IMR-90 (cell line): ENCODE measurements around the gene FAM13B. TPM values are rescaled to one million over a fixed set of nuclear protein-coding genes. Genes with fewer than 3 reads are reported as not detected.

Experiments used
- ATAC-seq: fragments of 200-7000 bp; cut with Tn5 transposase; 2 replicates; pipeline ENCODE4 v1.9.1; 2020; ENCODE audit warnings: low read depth, mild to moderate bottlenecking, moderate library complexity
- BruUV-seq: library from RNA; stranded (reverse); fragments of 400-500 nt; replicated peaks from 2 replicates; lab custom pipeline; 2021; lab: Mats Ljungman, UMichigan
- CTCF ChIA-PET: fragments of 300-600 bp; formaldehyde crosslinking; extraction: SDS; loops from one replicate; lab custom pipeline; 2021; ENCODE audit warnings: antibody characterized with exemption; lab: Yijun Ruan, JAX
- POLR2A ChIA-PET: fragments of 300-600 bp; sonication (Branson Sonifier 250); formaldehyde crosslinking; loops from one replicate; lab custom pipeline; 2022; ENCODE audit warnings: antibody characterized with exemption; ENCODE audit not compliant: unreplicated experiment; lab: Charles Lee
- DNase-seq: peaks from one replicate; pipeline ENCODE4 v3.0.0; 2013
- H2AFZ ChIP-seq: replicated peaks from 2 replicates; pipeline ENCODE3; 2013; ENCODE audit warnings: low read length, mild to moderate bottlenecking; ENCODE audit not compliant: poor library complexity
- H2AK5ac ChIP-seq: 2 replicates; pipeline ENCODE4 v1.6.1; 2013; ENCODE audit warnings: low read depth, low read length, inconsistent platforms
- H2AK9ac ChIP-seq: replicated peaks from 2 replicates; pipeline ENCODE3; 2013; ENCODE audit warnings: mild to moderate bottlenecking, low read depth, low read length, moderate library complexity; ENCODE audit not compliant: poor library complexity
- H2BK120ac ChIP-seq: 2 replicates; pipeline ENCODE4 v1.6.1; 2013; ENCODE audit warnings: low read depth, low read length, inconsistent platforms
- H2BK15ac ChIP-seq: 3 replicates; pipeline ENCODE4 v1.6.1; 2013; ENCODE audit warnings: low read depth, low read length, inconsistent platforms
- H2BK20ac ChIP-seq: 2 replicates; pipeline ENCODE4 v1.6.1; 2013; ENCODE audit warnings: low read depth, mild to moderate bottlenecking, inconsistent platforms, low read length, moderate library complexity
- H2BK5ac ChIP-seq: 2 replicates; pipeline ENCODE4 v1.6.1; 2013; ENCODE audit warnings: mild to moderate bottlenecking, low read depth, low read length, inconsistent platforms; ENCODE audit not compliant: poor library complexity, severe bottlenecking
- H3K14ac ChIP-seq: replicated peaks from 2 replicates; pipeline ENCODE4 v1.6.1; 2013; ENCODE audit warnings: low read depth, low read length, inconsistent platforms
- H3K18ac ChIP-seq: 2 replicates; pipeline ENCODE4 v1.6.1; 2013; ENCODE audit warnings: low read depth, low read length, control low read depth
- H3K23ac ChIP-seq: 2 replicates; pipeline ENCODE4 v1.6.1; 2013; ENCODE audit warnings: low read depth, low read length, inconsistent platforms
- H3K27ac ChIP-seq: 2 replicates; pipeline ENCODE4 v1.5.1; 2013; ENCODE audit warnings: mild to moderate bottlenecking, control low read depth, low read length; ENCODE audit not compliant: insufficient read depth
- H3K27me3 ChIP-seq: 2 replicates; pipeline ENCODE4 v1.6.1; 2013; ENCODE audit warnings: low read length; ENCODE audit not compliant: control insufficient read depth, insufficient read depth
- H3K36me3 ChIP-seq: 2 replicates; pipeline ENCODE4 v1.6.1; 2013; ENCODE audit warnings: low read length, mixed read lengths; ENCODE audit not compliant: control insufficient read depth, insufficient read depth
- H3K4ac ChIP-seq: 2 replicates; pipeline ENCODE4 v1.6.1; 2013; ENCODE audit warnings: low read depth, low read length, inconsistent platforms
- H3K4me1 ChIP-seq: 2 replicates; pipeline ENCODE4 v1.6.1; 2013; ENCODE audit warnings: low read length, mixed read lengths; ENCODE audit not compliant: control insufficient read depth, insufficient read depth
- H3K4me2 ChIP-seq: 2 replicates; pipeline ENCODE4 v1.6.1; 2013; ENCODE audit warnings: low read depth, mild to moderate bottlenecking, control low read depth, low read length, moderate library complexity
- H3K4me3 ChIP-seq: 2 replicates; pipeline ENCODE4 v1.5.1; 2013; ENCODE audit warnings: low read depth, mild to moderate bottlenecking, control low read depth, low read length, moderate library complexity; ENCODE audit not compliant: insufficient read depth
- H3K56ac ChIP-seq: 2 replicates; pipeline ENCODE4 v1.6.1; 2013; ENCODE audit warnings: low read length, inconsistent platforms; ENCODE audit not compliant: insufficient read depth; ENCODE audit errors: extremely low read depth
- H3K79me1 ChIP-seq, 2 experiments: 2 replicates each; pipeline ENCODE4 v1.6.1; 2013; ENCODE audit warnings: low read length in 2 of 2, inconsistent platforms in 1 of 2, low read depth in 1 of 2
- H3K9ac ChIP-seq: 2 replicates; pipeline ENCODE4 v1.6.1; 2013; ENCODE audit warnings: low read depth, low read length, control low read depth
- H3K9me1 ChIP-seq: 2 replicates; pipeline ENCODE4 v1.6.1; 2013; ENCODE audit warnings: low read length, inconsistent platforms; ENCODE audit not compliant: insufficient read depth
- H3K9me3 ChIP-seq: 2 replicates; pipeline ENCODE4 v1.6.1; 2013; ENCODE audit warnings: low read length; ENCODE audit not compliant: control insufficient read depth, insufficient read depth
- H4K20me1 ChIP-seq: 2 replicates; pipeline ENCODE4 v1.6.1; 2013; ENCODE audit warnings: low read length, inconsistent platforms; ENCODE audit not compliant: insufficient read depth
- H4K5ac ChIP-seq: 2 replicates; pipeline ENCODE4 v1.6.1; 2013; ENCODE audit warnings: mild to moderate bottlenecking, low read depth, low read length, control low read depth
- H4K8ac ChIP-seq, 2 experiments: 2 replicates each; pipeline ENCODE4 v1.6.1; 2013; ENCODE audit warnings: low read depth in 2 of 2, low read length in 2 of 2, control low read depth in 1 of 2, inconsistent platforms in 1 of 2
- H4K91ac ChIP-seq: 2 replicates; pipeline ENCODE4 v1.6.1; 2013; ENCODE audit warnings: low read depth, low read length, inconsistent platforms; ENCODE audit not compliant: insufficient read depth
- BHLHE40 ChIP-seq: fragments of 150-350 bp; IDR thresholded peaks from 2 replicates; pipeline ENCODE4 v1.6.1; 2016; ENCODE audit warnings: mild to moderate bottlenecking, low read depth, low read length
- CEBPB ChIP-seq: IDR thresholded peaks from 2 replicates; pipeline ENCODE4 v1.6.1; 2012; ENCODE audit warnings: low read depth, low read length, improper control_type of control experiment
- CHD1 ChIP-seq: IDR thresholded peaks from 2 replicates; pipeline ENCODE4 v1.6.1; 2012; ENCODE audit warnings: low read depth, low read length, improper control_type of control experiment
- FOS ChIP-seq: fragments of 150-350 bp; IDR thresholded peaks from 2 replicates; pipeline ENCODE4 v1.6.1; 2016; ENCODE audit warnings: low read depth, low read length
- MAFK ChIP-seq: IDR thresholded peaks from 2 replicates; pipeline ENCODE4 v1.6.1; 2012; ENCODE audit warnings: low read depth, low read length, improper control_type of control experiment
- MAZ ChIP-seq: IDR thresholded peaks from 2 replicates; pipeline ENCODE4 v1.6.1; 2012; ENCODE audit warnings: low read depth, mild to moderate bottlenecking, low read length, improper control_type of control experiment, moderate library complexity, borderline replicate concordance
- MXI1 ChIP-seq: IDR thresholded peaks from 2 replicates; pipeline ENCODE4 v1.6.1; 2012; ENCODE audit warnings: low read depth, mild to moderate bottlenecking, low read length, moderate library complexity, borderline replicate concordance
- NFE2L2 ChIP-seq: fragments of 150-350 bp; IDR thresholded peaks from 2 replicates; pipeline ENCODE4 v1.6.1; 2016; ENCODE audit warnings: low read depth, mild to moderate bottlenecking, low read length
- POLR2A ChIP-seq: IDR thresholded peaks from 2 replicates; pipeline ENCODE4 v1.6.1; 2012; ENCODE audit warnings: mild to moderate bottlenecking, low read depth, low read length
- RAD21 ChIP-seq: IDR thresholded peaks from 2 replicates; pipeline ENCODE4 v1.6.1; 2012; ENCODE audit warnings: low read length, improper control_type of control experiment
- RCOR1 ChIP-seq: IDR thresholded peaks from 2 replicates; pipeline ENCODE4 v1.6.1; 2012; ENCODE audit warnings: mild to moderate bottlenecking, low read length, improper control_type of control experiment; ENCODE audit not compliant: insufficient replicate concordance
- RFX5 ChIP-seq: IDR thresholded peaks from 2 replicates; pipeline ENCODE4 v1.8.0; 2012; ENCODE audit warnings: low read depth, mild to moderate bottlenecking, low read length, moderate library complexity
- SMC3 ChIP-seq: fragments of 150-350 bp; IDR thresholded peaks from 2 replicates; pipeline ENCODE4 v1.6.1; 2016; ENCODE audit warnings: low read depth, mild to moderate bottlenecking, antibody characterized with exemption, low read length, moderate library complexity
- dilution Hi-C: fragments of 300-500 bp; cut with HindIII; formaldehyde crosslinking; loops from one replicate; pipeline ENCODE4 v1.14.3; 2018; ENCODE audit warnings: low sequenced_read_pairs; ENCODE audit not compliant: unreplicated experiment
- in situ Hi-C: fragments of 300-500 bp; cut with MboI; formaldehyde crosslinking; loops from 3 replicates; pipeline ENCODE4 v1.14.3; 2019; ENCODE audit warnings: low sequenced_read_pairs, inconsistent platforms, mixed read lengths
- intact Hi-C: fragments of 100-400 bp; cut with micrococcal nuclease; formaldehyde crosslinking; loops from 2 replicates; pipeline ENCODE4 v1.10.0; 2022
- polyA plus RNA-seq, 3 experiments: library from polyadenylated mRNA; depleted of rRNA; stranded (reverse); fragments of >200 nt; gene quantifications; 2 replicates each; pipeline ENCODE4 v1.2.3, GENCODE V29; 2012; ENCODE audit warnings: low replicate concordance in 1 of 3
- total RNA-seq: library from RNA; depleted of rRNA; stranded (reverse); fragments of >200 nt; gene quantifications from 2 replicates; pipeline ENCODE4 v1.2.3, GENCODE V29; 2012
- TF ChIP-seq, protein P1 (sequence below): conservative IDR thresholded peaks from 2 replicates; pipeline ENCODE4 v1.5.1; 2012; ENCODE audit warnings: mild to moderate bottlenecking, low read depth, low read length, improper control_type of control experiment
- TF ChIP-seq, protein P2 (sequence below): fragments of 150-350 bp; IDR thresholded peaks from 2 replicates; pipeline ENCODE4 v1.6.1; 2017; ENCODE audit warnings: mild to moderate bottlenecking, antibody characterized with exemption, low read length, low read depth
- TF ChIP-seq, protein P3 (sequence below): fragments of 150-350 bp; IDR thresholded peaks from 2 replicates; pipeline ENCODE4 v1.6.1; 2016; ENCODE audit warnings: low read depth, mild to moderate bottlenecking, low read length, moderate library complexity, borderline replicate concordance

FAM13B gene
- total and polyA plus RNA-seq, 2 of the 4 experiments (the other 2 are of a cell fraction), result 14.6 to 15.1 TPM

DNA sequence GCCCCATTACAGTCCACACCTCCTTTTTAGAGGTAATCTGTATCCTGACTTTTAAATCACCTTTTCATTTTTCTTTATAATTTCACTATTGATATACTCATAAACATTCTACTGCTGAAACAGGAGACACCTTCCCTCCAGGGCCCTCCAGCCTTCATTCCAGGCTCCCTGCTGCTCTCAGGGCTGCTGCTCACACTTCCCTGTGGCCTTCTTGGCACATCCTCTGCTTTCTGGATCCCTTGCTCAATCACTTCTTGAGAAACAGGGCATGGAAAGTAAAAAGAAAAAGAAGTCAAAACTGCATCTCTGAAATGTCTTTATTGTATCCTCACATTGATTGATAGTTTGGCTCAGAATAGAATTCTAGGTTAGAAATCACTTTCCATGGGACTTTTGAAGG lies 31.6 kb upstream of the FAM13B start:
- dilution Hi-C loops (no loop called here), in situ Hi-C loops (loop anchor here (25.0 kb wide), 1 partner anchor 427 kb away; no protein-coding TSS in a partner anchor), intact Hi-C loops (no loop called here)
- Histone ChIP-seq H3K9me3 (no peaks in the 10 kb centered on the region), H2AFZ (no peak overlapping the region), H3K14ac (no peak overlapping the region), H3K4me3 (no peak overlapping the region), H2BK120ac (no peak overlapping the region), H4K5ac (no peak overlapping the region), H2BK5ac (no peak overlapping the region), H4K20me1 (no peaks in the 10 kb centered on the region), H3K9me1 (no peaks in the 10 kb centered on the region), H3K56ac (no peak overlapping the region), H4K91ac (no peak overlapping the region), H2BK15ac (no peak overlapping the region), H3K4ac (no peak overlapping the region), H2BK20ac (no peak overlapping the region), H4K8ac (no peak overlapping the region), H2AK9ac (no peak overlapping the region), H3K9ac (no peak overlapping the region), H3K4me2 (no peak overlapping the region), H3K79me1 (no peaks in the 10 kb centered on the region), H3K18ac (no peak overlapping the region), H3K4me1 (no peaks in the 10 kb centered on the region), H3K36me3 (no peaks in the 10 kb centered on the region), H2AK5ac (no peak overlapping the region), H3K23ac (no peak overlapping the region), H3K27me3 (no peaks in the 10 kb centered on the region; the same call in 1 of the 2 replicates), H3K27ac (no peak overlapping the region)
- no TSS peak for BruUV-seq
- TF ChIP-seq, protein P1, sequence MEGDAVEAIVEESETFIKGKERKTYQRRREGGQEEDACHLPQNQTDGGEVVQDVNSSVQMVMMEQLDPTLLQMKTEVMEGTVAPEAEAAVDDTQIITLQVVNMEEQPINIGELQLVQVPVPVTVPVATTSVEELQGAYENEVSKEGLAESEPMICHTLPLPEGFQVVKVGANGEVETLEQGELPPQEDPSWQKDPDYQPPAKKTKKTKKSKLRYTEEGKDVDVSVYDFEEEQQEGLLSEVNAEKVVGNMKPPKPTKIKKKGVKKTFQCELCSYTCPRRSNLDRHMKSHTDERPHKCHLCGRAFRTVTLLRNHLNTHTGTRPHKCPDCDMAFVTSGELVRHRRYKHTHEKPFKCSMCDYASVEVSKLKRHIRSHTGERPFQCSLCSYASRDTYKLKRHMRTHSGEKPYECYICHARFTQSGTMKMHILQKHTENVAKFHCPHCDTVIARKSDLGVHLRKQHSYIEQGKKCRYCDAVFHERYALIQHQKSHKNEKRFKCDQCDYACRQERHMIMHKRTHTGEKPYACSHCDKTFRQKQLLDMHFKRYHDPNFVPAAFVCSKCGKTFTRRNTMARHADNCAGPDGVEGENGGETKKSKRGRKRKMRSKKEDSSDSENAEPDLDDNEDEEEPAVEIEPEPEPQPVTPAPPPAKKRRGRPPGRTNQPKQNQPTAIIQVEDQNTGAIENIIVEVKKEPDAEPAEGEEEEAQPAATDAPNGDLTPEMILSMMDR, result no peak
- TF ChIP-seq MAZ (no peak), RCOR1 (no peak), CHD1 (no peak), CEBPB (no peak), RAD21 (no peak), SMC3 (no peak), FOS (no peak), MAFK (no peak), BHLHE40 (no peak), MXI1 (no peak), RFX5 (no peak), NFE2L2 (no peak), POLR2A (no peak)
- TF ChIP-seq, protein P2, sequence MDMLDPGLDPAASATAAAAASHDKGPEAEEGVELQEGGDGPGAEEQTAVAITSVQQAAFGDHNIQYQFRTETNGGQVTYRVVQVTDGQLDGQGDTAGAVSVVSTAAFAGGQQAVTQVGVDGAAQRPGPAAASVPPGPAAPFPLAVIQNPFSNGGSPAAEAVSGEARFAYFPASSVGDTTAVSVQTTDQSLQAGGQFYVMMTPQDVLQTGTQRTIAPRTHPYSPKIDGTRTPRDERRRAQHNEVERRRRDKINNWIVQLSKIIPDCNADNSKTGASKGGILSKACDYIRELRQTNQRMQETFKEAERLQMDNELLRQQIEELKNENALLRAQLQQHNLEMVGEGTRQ, result no peak
- TF ChIP-seq, protein P3, sequence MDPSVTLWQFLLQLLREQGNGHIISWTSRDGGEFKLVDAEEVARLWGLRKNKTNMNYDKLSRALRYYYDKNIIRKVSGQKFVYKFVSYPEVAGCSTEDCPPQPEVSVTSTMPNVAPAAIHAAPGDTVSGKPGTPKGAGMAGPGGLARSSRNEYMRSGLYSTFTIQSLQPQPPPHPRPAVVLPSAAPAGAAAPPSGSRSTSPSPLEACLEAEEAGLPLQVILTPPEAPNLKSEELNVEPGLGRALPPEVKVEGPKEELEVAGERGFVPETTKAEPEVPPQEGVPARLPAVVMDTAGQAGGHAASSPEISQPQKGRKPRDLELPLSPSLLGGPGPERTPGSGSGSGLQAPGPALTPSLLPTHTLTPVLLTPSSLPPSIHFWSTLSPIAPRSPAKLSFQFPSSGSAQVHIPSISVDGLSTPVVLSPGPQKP, result no peak
- DNase-seq (no peak), ATAC-seq (no peak)
- CTCF ChIA-PET, result interaction anchor here (0.5 to 1.7 kb wide), 3 partner anchors 8 to 91 kb away, joined by 3 to 11 read pairs (median 4); no protein-coding TSS in a partner anchor
- POLR2A ChIA-PET, result no interaction called here
